PC-9 (cell line): ENCODE measurements around the gene PCGF3. TPM values are rescaled to one million over a fixed set of nuclear protein-coding genes. Genes with fewer than 3 reads are reported as not detected.

Source experiments
- BruUV-seq: library from RNA; stranded (reverse); fragments of 400-500 nt; replicated peaks from 2 replicates; lab custom pipeline; 2021; lab: Mats Ljungman, UMichigan
- CTCF ChIA-PET: fragments of 300-600 bp; sonication (Branson Sonifier 250); formaldehyde crosslinking; loops from one replicate; lab custom pipeline; 2022; ENCODE audit warnings: antibody characterized with exemption; lab: Charles Lee
- POLR2A ChIA-PET: fragments of 300-600 bp; sonication (Branson Sonifier 250); formaldehyde crosslinking; loops from one replicate; lab custom pipeline; 2022; ENCODE audit warnings: antibody characterized with exemption; ENCODE audit not compliant: unreplicated experiment; lab: Charles Lee
- DNase-seq, 2 experiments: peaks; one replicate each; pipeline versions ENCODE4 v3.0.0 to v3.0.0-alpha.2; 2015 to 2022; ENCODE audit warnings: mixed read lengths in 1 of 2
- H2AFZ ChIP-seq: fragments of 200-600 bp; sonication (generic); 2 replicates; pipeline ENCODE4 v1.8.1; 2017; ENCODE audit warnings: antibody characterized with exemption
- H3F3A ChIP-seq: fragments of 200-600 bp; sonication (generic); 2 replicates; pipeline ENCODE4 v1.8.1; 2017; ENCODE audit warnings: antibody characterized with exemption, mild to moderate bottlenecking, low read depth; ENCODE audit not compliant: insufficient read depth
- H3K27ac ChIP-seq: fragments of 200-600 bp; sonication (generic); 2 replicates; pipeline ENCODE4 v1.6.1; 2016; ENCODE audit warnings: mixed run types
- H3K27me3 ChIP-seq: fragments of 200-600 bp; sonication (generic); 2 replicates; pipeline ENCODE4 v1.6.1; 2016; ENCODE audit warnings: low read depth, mixed run types; ENCODE audit not compliant: insufficient read depth
- H3K36me3 ChIP-seq: fragments of 200-600 bp; sonication (generic); 2 replicates; pipeline ENCODE4 v1.6.1; 2016; ENCODE audit warnings: low read depth, mixed run types
- H3K4me1 ChIP-seq: fragments of 200-600 bp; sonication (generic); replicated peaks from 2 replicates; pipeline ENCODE4 v1.6.1; 2016; ENCODE audit warnings: mixed run types; ENCODE audit not compliant: insufficient read depth
- H3K4me2 ChIP-seq: fragments of 200-600 bp; sonication (generic); 2 replicates; pipeline ENCODE4 v1.6.1; 2017; ENCODE audit warnings: mixed run types
- H3K4me3 ChIP-seq: fragments of 200-600 bp; sonication (generic); 2 replicates; pipeline ENCODE4 v1.6.1; 2016; ENCODE audit warnings: mixed run types
- H3K79me2 ChIP-seq: fragments of 200-600 bp; sonication (generic); 2 replicates; pipeline ENCODE4 v1.6.1; 2017; ENCODE audit warnings: low read depth, mixed run types
- H3K9me2 ChIP-seq: fragments of 200-600 bp; sonication (generic); 2 replicates; pipeline ENCODE4 v1.8.1; 2017; ENCODE audit warnings: mild to moderate bottlenecking; ENCODE audit not compliant: insufficient read depth
- H3K9me3 ChIP-seq: fragments of 200-600 bp; sonication (generic); 2 replicates; pipeline ENCODE4 v1.8.1; 2016; ENCODE audit warnings: low read depth; ENCODE audit not compliant: insufficient read depth
- H4K20me1 ChIP-seq: fragments of 200-600 bp; sonication (generic); 2 replicates; pipeline ENCODE4 v1.8.1; 2017; ENCODE audit not compliant: insufficient read depth
- CTCF ChIP-seq: fragments of 200-600 bp; sonication (generic); conservative IDR thresholded peaks from 2 replicates; pipeline ENCODE4 v1.6.1; 2017; ENCODE audit warnings: mixed run types, antibody characterized with exemption, mild to moderate bottlenecking, moderate library complexity
- EZH2 ChIP-seq: fragments of 200-600 bp; sonication (generic); IDR thresholded peaks from 2 replicates; pipeline ENCODE4 v1.8.0; 2017; ENCODE audit warnings: antibody characterized with exemption, low read depth
- intact Hi-C: fragments of 100-400 bp; cut with micrococcal nuclease; formaldehyde crosslinking; loops from one replicate; pipeline ENCODE4 v1.10.0; 2022; ENCODE audit not compliant: unreplicated experiment
- total RNA-seq: library from RNA; stranded (reverse); gene quantifications from 2 replicates; pipeline ENCODE4 v1.2.3, GENCODE V29; 2021

PCGF3 gene
- total RNA-seq, 1 experiment from 2014 or later, result 60.8 TPM

GRCh38 chr4:699816-700580 is 5.6 kb upstream of the PCGF3 start:
- no peaks in the 10 kb centered on the region for H3K9me2 ChIP-seq
- ChIA-PET POLR2A (no interaction called here), CTCF (no interaction called here)
- DNase-seq, result no peak
- no peaks in the 10 kb centered on the region for H3K79me2 ChIP-seq
- no TSS peak for BruUV-seq
- no peak overlapping the region for H2AFZ ChIP-seq
- intact Hi-C loops, result no loop called here
- no peaks in the 10 kb centered on the region for H3K27me3 ChIP-seq
- peak overlapping the region; percentile 45 for H3K4me2 ChIP-seq
- H3K4me3 ChIP-seq, result no peak overlapping the region
- TF ChIP-seq EZH2 (no peak), CTCF (no peak)
- H3K27ac ChIP-seq, result 0 out of 2 replicates have a peak overlapping the region, but pooled peaks have one; percentile 27
- H3F3A ChIP-seq, result no peaks in the 10 kb centered on the region; the same call in 1 of the 2 replicates
- H3K4me1 ChIP-seq, result no peaks in the 10 kb centered on the region
- no peaks in the 10 kb centered on the region for H3K9me3 ChIP-seq
- no peaks in the 10 kb centered on the region for H4K20me1 ChIP-seq
- no peaks in the 10 kb centered on the region for H3K36me3 ChIP-seq

GRCh38 chr4:700587-701264 is 4.9 kb upstream of the PCGF3 start:
- H3K27me3 ChIP-seq, result no peaks in the 10 kb centered on the region
- no peaks in the 10 kb centered on the region for H3K36me3 ChIP-seq
- intact Hi-C loops, result no loop called here
- no peaks in the 10 kb centered on the region for H3K9me3 ChIP-seq
- no peak overlapping the region for H3K4me3 ChIP-seq
- H3F3A ChIP-seq, result no peaks in the 10 kb centered on the region; the same call in 1 of the 2 replicates
- no peak for DNase-seq
- no peak overlapping the region for H2AFZ ChIP-seq
- H3K4me1 ChIP-seq, result no peaks in the 10 kb centered on the region
- H3K9me2 ChIP-seq, result no peaks in the 10 kb centered on the region
- peaks cover under 1% of the 10 kb centered on the region; the same call in 1 of the 2 replicates for H3K79me2 ChIP-seq
- no peak overlapping the region for H3K4me2 ChIP-seq
- TF ChIP-seq EZH2, result no peak
- no peak for TF ChIP-seq CTCF
- no peak overlapping the region for H3K27ac ChIP-seq
- no peaks in the 10 kb centered on the region for H4K20me1 ChIP-seq
- CTCF ChIA-PET, result interaction anchor here (0.6 kb wide), 1 partner anchor 58 kb away, joined by 5 read pairs; no protein-coding TSS in a partner anchor
- BruUV-seq, result no TSS peak
- POLR2A ChIA-PET, result no interaction called here

GRCh38 chr4:702618-703048 is 3.0 kb upstream of the PCGF3 start:
- no peaks in the 10 kb centered on the region for H3K9me2 ChIP-seq

More at GRCh38 chr4:702618-703048, 3.0 kb upstream of the PCGF3 start:
- Histone ChIP-seq H3K4me3 (no peak overlapping the region), H4K20me1 (no peaks in the 10 kb centered on the region), H3K79me2 (peaks cover 19% of the 10 kb centered on the region), H3K27me3 (no peaks in the 10 kb centered on the region), H3K4me1 (0 out of 2 replicates have a peak, but pooled peaks cover 5% of the 10 kb centered on the region), H3K9me3 (no peaks in the 10 kb centered on the region), H3K4me2 (no peak overlapping the region), H3K27ac (no peak overlapping the region), H3F3A (no peaks in the 10 kb centered on the region; the same call in 1 of the 2 replicates), H2AFZ (no peak overlapping the region), H3K36me3 (no peaks in the 10 kb centered on the region)
- intact Hi-C loops, result no loop called here
- TF ChIP-seq CTCF (no peak), EZH2 (no peak)
- ChIA-PET CTCF (no interaction called here), POLR2A (interaction anchor here (0.7 kb wide), 1 partner anchor 15 kb away, joined by 4 read pairs; no protein-coding TSS in a partner anchor)
- BruUV-seq, result no TSS peak
- no peak for DNase-seq
